LNCaP clone FGC (cell line): ENCODE data around the gene MRPS6.

Experiments used
- DNase-seq: peaks from one replicate; pipeline ENCODE4 v3.0.0-alpha.2; 2011; ENCODE audit warnings: low read depth
- H3K4me3 ChIP-seq: 2 replicates; pipeline ENCODE4 v1.5.1; 2011; ENCODE audit warnings: mild to moderate bottlenecking, low read depth, low read length, control low read depth
- TF ChIP-seq, protein P1 (sequence below): IDR thresholded peaks from 2 replicates; pipeline ENCODE4 v1.5.1; 2012; ENCODE audit warnings: mild to moderate bottlenecking; ENCODE audit not compliant: control insufficient read depth, insufficient read depth; ENCODE audit errors: extremely low read depth

The MRPS6 gene

GRCh38 chr21:34097442-34097841 lies 24.1 kb downstream of the MRPS6 start:
- no peak overlapping the region for H3K4me3 ChIP-seq
- TF ChIP-seq, protein P1, sequence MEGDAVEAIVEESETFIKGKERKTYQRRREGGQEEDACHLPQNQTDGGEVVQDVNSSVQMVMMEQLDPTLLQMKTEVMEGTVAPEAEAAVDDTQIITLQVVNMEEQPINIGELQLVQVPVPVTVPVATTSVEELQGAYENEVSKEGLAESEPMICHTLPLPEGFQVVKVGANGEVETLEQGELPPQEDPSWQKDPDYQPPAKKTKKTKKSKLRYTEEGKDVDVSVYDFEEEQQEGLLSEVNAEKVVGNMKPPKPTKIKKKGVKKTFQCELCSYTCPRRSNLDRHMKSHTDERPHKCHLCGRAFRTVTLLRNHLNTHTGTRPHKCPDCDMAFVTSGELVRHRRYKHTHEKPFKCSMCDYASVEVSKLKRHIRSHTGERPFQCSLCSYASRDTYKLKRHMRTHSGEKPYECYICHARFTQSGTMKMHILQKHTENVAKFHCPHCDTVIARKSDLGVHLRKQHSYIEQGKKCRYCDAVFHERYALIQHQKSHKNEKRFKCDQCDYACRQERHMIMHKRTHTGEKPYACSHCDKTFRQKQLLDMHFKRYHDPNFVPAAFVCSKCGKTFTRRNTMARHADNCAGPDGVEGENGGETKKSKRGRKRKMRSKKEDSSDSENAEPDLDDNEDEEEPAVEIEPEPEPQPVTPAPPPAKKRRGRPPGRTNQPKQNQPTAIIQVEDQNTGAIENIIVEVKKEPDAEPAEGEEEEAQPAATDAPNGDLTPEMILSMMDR = no peak

DNA sequence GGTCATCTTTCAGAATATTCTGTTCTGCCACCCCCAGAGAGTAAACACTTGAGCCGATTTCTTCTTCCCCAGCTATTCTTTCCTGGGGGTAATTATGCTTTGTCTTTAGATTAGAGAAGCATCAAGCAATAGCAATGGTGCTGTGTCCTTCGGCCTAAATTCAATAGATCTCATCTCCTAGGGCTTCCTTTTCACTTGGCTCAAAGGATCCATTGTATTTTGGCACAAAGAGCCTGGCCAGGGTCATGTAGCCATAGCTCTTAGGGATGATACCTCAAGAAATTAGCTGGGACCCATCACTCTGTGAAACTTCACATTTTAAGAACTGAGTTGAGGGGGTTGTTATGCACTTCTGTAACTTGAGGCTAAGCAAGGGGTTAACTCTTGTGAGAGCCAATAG lies 27.0 kb downstream of the MRPS6 start:
- H3K4me3 ChIP-seq = no peak overlapping the region
- DNase-seq = no peak
- TF ChIP-seq, protein P1 = no peak

More at GRCh38 chr21:34097442-34097841, 24.1 kb downstream of the MRPS6 start:
- no peak for DNase-seq

DNA sequence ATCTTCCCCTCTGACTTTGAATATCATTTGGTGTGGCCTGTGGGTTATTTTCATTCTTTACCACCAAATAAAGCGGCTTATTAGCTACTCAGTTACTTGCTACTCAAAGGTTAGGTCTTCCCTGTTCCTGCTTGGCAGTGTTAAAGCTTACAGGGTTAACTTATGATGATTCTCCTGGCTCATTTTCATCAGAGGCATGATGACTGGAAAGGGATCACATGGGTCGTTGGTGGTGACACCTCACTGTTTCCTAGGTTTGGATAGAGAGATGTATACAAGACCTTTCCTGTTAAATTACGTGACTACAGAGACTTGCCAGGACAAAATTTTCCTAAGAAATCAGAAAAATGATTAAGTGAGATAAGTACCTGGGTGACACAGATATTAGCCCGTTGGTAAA lies 27.4 kb downstream of the MRPS6 start:
- TF ChIP-seq, protein P1 = no peak
- DNase-seq = no peak
- no peak overlapping the region for H3K4me3 ChIP-seq

DNA sequence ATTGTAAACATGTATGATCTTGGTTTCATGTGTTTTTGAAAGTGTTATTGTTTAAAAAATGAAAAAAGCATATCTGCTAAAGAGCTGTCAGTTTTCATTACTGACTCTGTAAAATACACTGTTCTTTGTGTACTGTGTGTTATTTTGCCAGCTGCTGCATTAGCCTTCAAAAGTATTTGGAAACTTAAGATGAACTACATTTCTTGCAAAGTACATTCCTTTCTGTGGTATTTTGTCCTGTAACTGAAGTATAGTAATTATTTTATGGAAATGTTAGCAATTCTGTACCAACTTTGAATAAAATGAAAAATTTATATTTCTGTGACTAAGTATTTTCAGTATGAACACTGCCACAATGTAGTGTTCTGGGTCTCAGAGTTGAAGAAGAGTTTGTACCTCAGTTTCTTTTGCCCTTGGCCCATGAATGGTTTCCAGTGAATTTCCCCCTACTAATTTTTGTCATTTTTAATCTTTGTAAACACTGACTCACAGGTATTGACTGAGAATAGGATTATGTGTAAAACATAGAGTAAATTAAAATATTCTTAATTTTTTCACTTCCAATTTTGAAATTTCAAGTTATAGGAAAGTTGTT lies 32.7 kb downstream of the MRPS6 start:
- no peak for DNase-seq
- no peak overlapping the region for H3K4me3 ChIP-seq
- TF ChIP-seq, protein P1 = no peak

DNA sequence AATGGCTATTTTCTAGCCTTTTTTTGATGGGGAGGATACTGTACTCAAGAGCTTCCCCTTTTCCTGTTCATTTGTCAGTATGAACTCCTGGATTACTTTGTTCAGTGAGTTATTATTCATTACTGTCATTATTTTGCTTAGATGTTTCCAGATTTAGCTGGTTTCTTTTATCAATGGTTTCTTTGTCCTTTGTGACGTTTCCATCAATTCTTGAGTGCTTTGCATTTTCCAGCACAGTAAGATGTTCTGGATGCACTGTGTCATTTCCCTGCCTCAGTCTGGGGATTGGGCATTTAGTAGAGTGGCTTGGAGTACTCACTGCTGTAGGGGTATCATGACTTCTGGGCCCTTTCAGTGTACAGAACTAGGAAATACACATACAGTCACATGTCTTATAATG lies 34.2 kb downstream of the MRPS6 start:
- H3K4me3 ChIP-seq = no peak overlapping the region
- no peak for DNase-seq
- TF ChIP-seq, protein P1 = no peak

DNA sequence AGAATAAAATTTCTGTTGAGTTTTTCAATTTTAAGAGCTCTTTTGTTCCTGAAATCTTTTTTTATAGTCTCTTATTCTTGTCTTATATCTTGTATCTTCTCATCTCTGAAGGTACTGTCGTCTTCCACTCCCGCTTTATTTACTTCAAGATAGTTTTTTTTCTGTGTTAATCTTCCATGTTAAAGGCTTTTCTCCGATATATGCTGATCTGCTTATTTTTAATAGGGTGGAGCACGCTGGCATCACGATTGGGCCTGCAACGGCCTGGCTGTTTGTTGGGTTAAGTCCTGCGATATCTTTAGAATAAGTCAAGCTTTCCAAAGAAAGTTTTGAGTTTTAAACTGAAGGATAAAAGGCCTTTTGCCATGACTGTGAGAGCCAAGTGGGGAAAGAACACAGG lies 35.7 kb downstream of the MRPS6 start:
- DNase-seq = no peak
- TF ChIP-seq, protein P1 = no peak
- no peak overlapping the region for H3K4me3 ChIP-seq

DNA sequence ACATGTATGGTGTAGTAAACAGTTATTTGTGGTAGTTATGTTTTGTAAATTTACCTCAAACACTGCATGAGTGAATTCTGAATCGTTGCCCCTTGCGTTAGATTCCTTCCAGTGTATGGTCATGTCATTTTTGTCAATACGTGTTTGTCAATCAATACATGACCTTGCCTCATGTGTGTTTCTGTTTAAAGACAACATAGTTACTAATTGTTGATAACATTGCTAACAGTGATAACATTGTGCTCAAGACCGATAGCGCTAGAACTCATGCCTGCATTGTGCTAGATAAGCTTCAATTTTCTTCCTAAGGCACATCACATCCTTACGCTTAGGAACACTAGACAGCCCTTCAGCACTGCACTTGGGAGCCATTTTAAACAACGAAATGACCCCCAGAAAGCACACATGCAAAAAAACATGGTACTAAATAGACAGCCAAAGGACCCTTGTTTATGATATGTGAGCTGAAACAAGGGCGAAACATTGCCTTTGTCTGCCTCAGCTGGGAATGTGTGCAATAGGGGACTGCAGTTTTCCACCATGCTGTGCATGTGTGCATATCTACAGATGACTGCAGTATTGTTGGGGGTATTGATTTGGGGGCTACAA lies 37.3 kb downstream of the MRPS6 start:
- DNase-seq = no peak
- TF ChIP-seq, protein P1 = no peak
- H3K4me3 ChIP-seq = no peak overlapping the region
